Muscle layer of colon (tissue), 2 donors: ENCODE results near the gene BBS9.
"Not testable (repeated sequence)": the region's sequence is repeated elsewhere in the genome, so short reads cannot be mapped to it uniquely, and the experiment has no call there.

Experiments
- H3K27ac ChIP-seq: one replicate; pipeline ENCODE4 v1.7.0; 2013; ENCODE audit warnings: low read depth, mild to moderate bottlenecking, low read length, moderate library complexity
- H3K27me3 ChIP-seq, 2 donors: one replicate each; pipeline ENCODE4 v1.7.0; 2013; ENCODE audit warnings: low read length in 2 of 2, mild to moderate bottlenecking in 2 of 2; ENCODE audit not compliant: insufficient read depth in 2 of 2, control insufficient read depth in 1 of 2
- H3K36me3 ChIP-seq: one replicate; pipeline ENCODE4 v1.7.0; 2013; ENCODE audit warnings: mild to moderate bottlenecking, low read length; ENCODE audit not compliant: insufficient read depth
- H3K4me1 ChIP-seq: one replicate; pipeline ENCODE4 v1.7.0; 2013; ENCODE audit warnings: mild to moderate bottlenecking, low read length; ENCODE audit not compliant: insufficient read depth
- H3K4me3 ChIP-seq, 2 donors: one replicate each; pipeline ENCODE4 v1.7.0; 2013; ENCODE audit warnings: low read length in 2 of 2, low read depth in 1 of 2, mild to moderate bottlenecking in 1 of 2, moderate library complexity in 1 of 2
- H3K9ac ChIP-seq: one replicate; pipeline ENCODE4 v1.7.0; 2013; ENCODE audit warnings: low read length
- H3K9me3 ChIP-seq: one replicate; pipeline ENCODE4 v1.7.0; 2013; ENCODE audit warnings: mild to moderate bottlenecking, low read length
- donor health status: abdominal sarcoma.
- donor health status: Adenocarcinoma of cecum.

BBS9 gene

DNA sequence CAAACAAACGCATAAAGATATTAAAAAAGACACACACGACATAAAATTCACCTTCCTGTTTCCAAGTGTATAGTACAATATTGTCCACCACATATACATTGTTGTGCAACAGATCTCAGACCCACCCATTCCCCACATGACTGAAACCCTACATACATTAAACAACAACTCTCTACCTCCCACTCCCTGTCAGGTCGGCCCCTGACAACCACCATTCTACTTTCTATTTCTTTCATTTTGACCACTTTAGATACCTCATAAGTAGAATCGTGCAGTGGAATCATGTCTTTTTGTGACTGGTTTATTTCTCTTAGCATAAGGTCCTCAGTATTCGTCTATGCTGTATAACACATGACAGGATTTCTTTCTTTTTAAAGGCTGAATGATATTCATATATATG lies 320.5 kb downstream of the BBS9 start:
- H3K4me3 ChIP-seq = no peak overlapping the region

DNA sequence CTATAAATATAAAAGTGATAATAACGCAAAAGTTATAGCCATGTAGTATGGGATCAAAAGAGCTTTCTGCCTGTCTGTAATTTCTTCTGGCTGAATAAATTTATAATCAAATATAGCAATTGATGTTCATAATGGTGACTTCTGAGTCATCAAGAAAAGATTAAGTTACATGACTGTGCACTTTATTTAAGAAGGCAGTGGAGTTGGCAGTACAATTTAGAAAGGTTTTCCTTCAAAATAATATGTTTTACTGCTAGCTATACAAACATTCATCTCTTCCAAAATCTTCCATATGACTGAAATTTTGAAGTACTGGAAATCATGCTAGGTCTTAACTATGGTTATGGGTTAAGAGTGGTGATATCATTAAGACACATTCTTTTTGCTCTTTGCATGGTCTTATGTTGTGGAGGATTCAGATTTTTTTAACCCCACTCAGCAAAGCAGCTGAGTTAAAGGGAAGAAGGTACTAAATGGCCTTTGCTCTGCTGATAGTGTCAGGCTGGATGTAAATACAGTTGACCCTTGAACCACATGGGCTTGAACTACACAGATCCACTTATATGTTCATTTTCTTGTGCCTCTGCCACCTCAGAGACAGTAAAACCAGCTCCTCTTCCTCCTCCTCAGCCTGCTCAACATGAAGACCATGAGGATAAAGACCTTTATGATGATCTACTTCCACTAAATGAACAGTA lies 323.6 kb downstream of the BBS9 start:
- Histone ChIP-seq H3K36me3 (no peaks in the 10 kb centered on the region), H3K9ac (no peak overlapping the region), H3K4me3 (no peak overlapping the region), H3K4me1 (no peaks in the 10 kb centered on the region), H3K27ac (no peak overlapping the region), H3K27me3 (no peaks in the 10 kb centered on the region), H3K9me3 (no peaks in the 10 kb centered on the region)

More for the DNA sequence above, 320.5 kb downstream of the BBS9 start:
- H3K9me3 ChIP-seq = no peaks in the 10 kb centered on the region
- no peak overlapping the region for H3K9ac ChIP-seq
- no peak overlapping the region for H3K27ac ChIP-seq
- no peaks in the 10 kb centered on the region for H3K36me3 ChIP-seq
- no peaks in the 10 kb centered on the region for H3K4me1 ChIP-seq
- H3K27me3 ChIP-seq = no peaks in the 10 kb centered on the region

DNA sequence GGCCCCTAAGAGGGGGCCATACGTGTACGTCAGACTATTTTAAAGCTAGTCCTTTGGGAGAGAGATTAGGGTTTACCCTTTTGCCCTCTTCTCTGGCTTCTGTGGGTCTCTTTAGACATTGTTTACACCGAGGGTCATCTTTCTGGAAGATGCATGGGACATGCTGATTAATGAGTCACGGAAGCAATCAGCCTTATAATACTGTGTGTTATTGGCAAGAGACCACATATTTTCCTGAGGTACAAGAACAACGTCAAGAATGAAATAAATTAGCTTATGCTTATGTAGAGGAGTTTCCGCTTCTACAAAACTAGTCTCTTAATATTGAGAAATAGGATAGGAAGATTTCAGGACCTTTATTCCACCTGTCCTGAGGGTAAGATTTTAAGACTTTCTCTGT lies 327.7 kb downstream of the BBS9 start:
- Histone ChIP-seq H3K4me3 (no peak overlapping the region), H3K9me3 (no peaks in the 10 kb centered on the region), H3K4me1 (no peaks in the 10 kb centered on the region), H3K27ac (no peak overlapping the region), H3K36me3 (no peaks in the 10 kb centered on the region), H3K27me3 (no peaks in the 10 kb centered on the region), H3K9ac (no peak overlapping the region)

DNA sequence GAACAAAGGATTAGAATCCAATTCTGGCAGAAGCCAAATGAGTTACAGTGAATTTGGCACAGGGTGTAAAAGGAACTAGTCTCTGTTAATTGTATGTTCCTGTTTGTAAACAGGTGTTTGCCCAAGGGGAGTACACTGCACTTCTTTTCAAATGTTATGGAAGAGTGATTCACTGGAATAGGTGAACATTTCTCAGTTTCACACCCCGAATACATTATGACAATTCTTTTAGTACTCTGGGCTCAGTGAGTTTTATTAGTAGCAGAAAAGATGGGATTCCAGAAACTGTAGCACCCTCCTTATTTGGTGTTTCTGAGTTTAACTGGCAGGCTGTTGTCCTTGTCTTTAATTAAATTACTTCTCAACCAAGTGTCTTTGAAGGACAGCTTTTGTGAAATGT lies 329.2 kb downstream of the BBS9 start:
- no peak overlapping the region for H3K9ac ChIP-seq

DNA sequence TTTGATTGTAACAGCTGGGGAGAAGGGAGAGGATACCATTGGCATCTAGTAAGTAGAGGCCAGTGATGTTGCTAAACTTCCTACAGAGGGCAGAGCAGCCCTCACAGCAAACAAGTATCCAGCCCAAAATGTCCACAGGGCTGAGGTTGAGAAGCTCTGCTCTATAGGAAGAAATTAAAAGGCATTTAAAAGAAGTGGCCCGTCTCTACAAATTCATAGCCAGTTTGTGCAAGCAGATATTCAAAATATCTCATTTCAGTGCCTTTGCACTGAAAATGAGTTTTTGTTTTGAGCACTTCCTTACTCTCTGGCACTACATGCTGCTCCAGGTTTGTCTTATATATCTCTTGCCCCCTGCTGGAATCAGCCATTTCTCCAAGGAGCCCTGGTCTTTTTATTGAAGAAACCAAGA lies 330.0 kb downstream of the BBS9 start:
- no peaks in the 10 kb centered on the region for H3K27me3 ChIP-seq
- no peak overlapping the region for H3K27ac ChIP-seq
- no peaks in the 10 kb centered on the region for H3K9me3 ChIP-seq
- no peaks in the 10 kb centered on the region for H3K4me1 ChIP-seq
- H3K36me3 ChIP-seq = no peaks in the 10 kb centered on the region
- H3K9ac ChIP-seq = no peak overlapping the region
- no peak overlapping the region for H3K4me3 ChIP-seq

More for the DNA sequence above, 329.2 kb downstream of the BBS9 start:
- Histone ChIP-seq H3K27me3 (no peaks in the 10 kb centered on the region), H3K36me3 (no peaks in the 10 kb centered on the region), H3K27ac (no peak overlapping the region), H3K4me1 (no peaks in the 10 kb centered on the region), H3K4me3 (no peak overlapping the region), H3K9me3 (no peaks in the 10 kb centered on the region)

DNA sequence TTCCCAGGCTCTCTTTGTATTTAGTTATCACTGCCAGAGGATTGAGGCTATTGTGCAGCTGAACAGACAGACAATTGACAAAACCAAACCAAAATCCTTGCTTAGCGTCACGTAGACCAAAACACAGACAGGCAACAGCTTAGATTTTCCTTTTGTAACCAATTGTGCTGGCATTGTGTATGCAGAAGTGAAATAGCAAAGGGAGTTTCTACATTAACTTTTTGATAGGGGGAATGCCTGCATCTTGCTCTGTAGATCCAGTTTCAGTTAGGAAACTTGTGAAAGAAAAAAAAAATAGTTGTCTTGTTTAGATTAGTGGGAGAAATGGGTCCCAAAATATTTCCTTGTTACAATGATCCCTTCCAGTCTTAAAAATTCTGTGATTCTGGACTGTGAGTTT lies 333.8 kb downstream of the BBS9 start:
- H3K36me3 ChIP-seq = no peaks in the 10 kb centered on the region
- no peaks in the 10 kb centered on the region for H3K4me1 ChIP-seq
- H3K4me3 ChIP-seq = no peak overlapping the region
- H3K9ac ChIP-seq = no peak overlapping the region
- no peaks in the 10 kb centered on the region for H3K9me3 ChIP-seq
- H3K27ac ChIP-seq = no peak overlapping the region
- H3K27me3 ChIP-seq = no peaks in the 10 kb centered on the region

DNA sequence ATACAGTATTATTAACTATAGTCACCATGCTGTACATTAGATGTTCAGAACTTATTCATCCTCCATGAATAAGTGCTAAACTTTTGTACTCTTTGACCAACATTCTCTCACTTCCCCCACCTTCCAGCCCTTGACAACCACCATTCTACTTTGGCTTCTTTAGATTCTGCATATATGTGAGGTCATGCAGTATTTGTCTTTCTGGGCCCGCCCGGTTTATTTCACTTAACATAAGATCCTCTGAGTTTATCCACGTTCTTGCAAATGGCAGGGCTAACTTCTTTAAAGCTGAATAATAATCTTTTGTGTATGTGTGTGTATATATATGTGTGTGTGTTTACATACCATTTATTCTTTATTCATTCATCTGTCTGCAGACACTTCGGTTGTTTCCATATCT lies 336.8 kb downstream of the BBS9 start:
- Histone ChIP-seq H3K9me3 (no peaks in the 10 kb centered on the region), H3K4me3 (no peak overlapping the region), H3K27ac (no peak overlapping the region), H3K27me3 (no peaks in the 10 kb centered on the region), H3K9ac (no peak overlapping the region), H3K36me3 (no peaks in the 10 kb centered on the region), H3K4me1 (no peaks in the 10 kb centered on the region)

DNA sequence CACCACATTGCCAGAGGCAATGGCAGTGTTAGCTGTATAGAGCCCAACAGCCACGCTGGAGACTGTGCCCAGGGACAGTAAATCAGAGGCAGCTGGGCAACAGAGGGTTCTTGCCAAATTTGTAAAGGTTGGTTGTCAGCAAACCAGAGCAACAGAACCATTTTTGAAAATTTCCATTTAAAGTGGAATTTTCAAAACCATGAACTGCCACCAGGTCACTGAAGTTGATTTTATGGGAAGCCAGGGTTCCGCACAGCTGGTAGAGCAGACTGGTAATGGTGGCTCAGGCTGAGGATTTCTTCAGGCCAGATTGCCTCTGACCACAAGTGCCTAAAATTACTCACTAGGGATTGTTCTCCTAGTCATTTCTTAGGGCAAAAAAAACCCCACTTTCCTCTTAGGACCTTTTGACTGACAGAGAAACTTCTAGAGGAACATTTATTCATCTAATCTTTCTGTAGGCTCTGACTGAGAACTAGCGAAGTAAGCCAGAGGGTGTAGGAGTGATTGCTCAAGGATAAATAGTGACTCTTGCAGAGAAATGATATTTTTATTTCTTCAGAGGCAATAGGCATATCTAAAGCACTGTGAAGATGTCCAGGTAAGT lies 342.4 kb downstream of the BBS9 start:
- Histone ChIP-seq H3K27me3 (no peaks in the 10 kb centered on the region), H3K27ac (no peak overlapping the region), H3K4me3 (no peak overlapping the region), H3K9ac (no peak overlapping the region), H3K9me3 (no peaks in the 10 kb centered on the region), H3K4me1 (no peaks in the 10 kb centered on the region), H3K36me3 (no peaks in the 10 kb centered on the region)

DNA sequence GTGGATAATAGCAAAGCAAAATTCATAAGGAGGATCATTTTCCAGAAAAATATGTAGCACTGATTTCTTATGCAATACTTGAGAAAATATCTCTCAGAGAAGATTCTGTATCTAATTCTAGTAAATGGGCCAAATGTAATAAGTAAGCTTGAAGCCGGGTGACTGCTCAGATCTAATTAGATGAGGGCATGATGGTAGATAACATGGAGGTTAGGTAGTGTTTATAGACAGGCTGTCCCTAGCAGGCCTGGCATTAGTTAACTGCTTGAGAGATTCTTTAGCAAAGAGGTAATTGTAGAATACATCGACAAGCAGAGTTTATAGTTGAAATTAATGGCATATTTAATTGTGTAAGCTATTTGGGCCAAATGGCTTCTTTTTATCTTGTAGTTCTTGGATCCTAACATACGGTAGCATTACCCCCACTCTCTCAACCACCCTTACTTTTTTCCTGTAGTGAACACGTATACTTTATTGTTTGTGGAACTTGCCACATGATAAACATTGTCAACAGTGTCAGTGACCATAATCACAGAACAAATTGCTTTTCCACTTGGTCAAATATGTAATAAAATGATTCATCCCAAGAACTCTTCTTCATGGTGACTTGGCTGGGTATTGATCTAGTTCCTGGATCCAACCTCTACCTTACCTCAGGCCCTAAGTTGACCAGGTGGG lies 343.1 kb downstream of the BBS9 start:
- Histone ChIP-seq H3K4me1 (no peaks in the 10 kb centered on the region), H3K36me3 (no peaks in the 10 kb centered on the region), H3K9ac (no peak overlapping the region), H3K4me3 (no peak overlapping the region), H3K27ac (no peak overlapping the region), H3K9me3 (no peaks in the 10 kb centered on the region), H3K27me3 (no peaks in the 10 kb centered on the region)

DNA sequence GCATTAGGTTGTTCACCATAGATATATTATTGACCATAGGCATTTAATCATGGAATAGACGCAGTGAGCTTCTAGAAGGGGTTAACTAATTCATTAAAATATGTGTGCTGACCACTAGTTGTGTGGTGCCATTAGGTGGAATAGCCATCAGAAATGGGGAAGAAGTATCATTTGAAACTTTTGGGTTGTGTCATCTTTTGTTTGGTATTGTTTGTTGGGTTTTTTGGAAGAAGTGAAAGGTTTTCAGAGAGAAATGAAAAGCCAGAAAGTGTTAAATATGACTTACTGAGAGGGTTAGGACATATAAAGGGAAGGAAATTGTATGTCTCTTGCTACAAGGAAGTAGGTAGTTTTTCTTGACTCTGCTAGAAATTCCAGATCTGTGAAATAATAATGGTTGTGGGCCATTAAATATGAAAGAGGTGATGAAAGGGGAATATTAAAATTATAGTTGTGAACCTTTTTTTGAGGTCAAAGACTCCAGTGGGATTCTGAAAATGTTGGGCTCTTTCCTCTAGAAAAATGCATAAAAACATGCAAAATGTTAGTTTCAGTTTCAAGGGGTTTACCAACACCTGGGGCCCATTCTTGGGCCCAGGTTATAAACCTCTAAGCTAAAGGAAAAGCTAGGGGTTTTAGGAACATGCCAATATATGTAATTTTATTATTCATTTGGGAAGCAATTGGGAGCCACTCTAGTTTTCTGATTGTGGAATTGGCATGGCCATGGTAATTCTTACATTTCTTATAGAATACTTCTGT lies 348.5 kb downstream of the BBS9 start:
- Histone ChIP-seq H3K4me3 (no peak overlapping the region), H3K27me3 (no peaks in the 10 kb centered on the region), H3K27ac (no peak overlapping the region), H3K36me3 (no peaks in the 10 kb centered on the region), H3K4me1 (no peaks in the 10 kb centered on the region), H3K9ac (no peak overlapping the region), H3K9me3 (no peaks in the 10 kb centered on the region)

DNA sequence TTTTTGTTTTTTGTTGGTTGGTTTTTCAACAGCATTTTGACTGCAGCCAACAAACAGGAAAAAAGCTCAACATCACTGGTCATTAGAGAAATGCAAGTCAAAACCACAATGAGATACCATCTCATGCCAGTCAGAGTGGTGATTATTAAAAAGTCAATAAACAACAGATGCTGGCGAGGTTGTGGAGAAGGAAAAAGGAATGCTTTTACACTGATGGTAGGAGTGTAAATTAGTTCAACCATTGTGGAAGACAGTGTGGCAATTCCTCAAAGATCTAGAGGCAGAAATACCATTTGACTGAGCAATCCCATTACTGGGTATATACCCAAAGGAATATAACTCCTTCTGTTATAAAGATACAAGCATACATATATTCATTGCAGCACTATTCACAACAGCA lies 355.1 kb downstream of the BBS9 start:
- H3K4me1 ChIP-seq, H3K9ac ChIP-seq, H3K27me3 ChIP-seq, H3K4me3 ChIP-seq, H3K9me3 ChIP-seq, H3K36me3 ChIP-seq, H3K27ac ChIP-seq: not testable (repeated sequence)
